ENCODE results near the gene SUSD1. TPM values are rescaled to one million over a fixed set of nuclear protein-coding genes. Genes with fewer than 3 reads are reported as not detected.

Gene SUSD1
- polyA plus RNA-seq, 1 of the 3 experiments (the other 2 are of a cell fraction), result 8.2 TPM

GRCh38 chr9:112184221-112184620 lies 9.1 kb upstream of the SUSD1 start:
- POLR2A ChIA-PET, result interaction anchor here (0.6 to 1.6 kb wide), 2 partner anchors 8 to 10 kb away, joined by 3 to 8 read pairs; partner anchors contain the start of gene SUSD1
- no peaks in the 10 kb centered on the region for H3K9me2 ChIP-seq
- no peaks in the 10 kb centered on the region for H4K20me1 ChIP-seq (ENCODE audit: insufficient read depth)
- H3K27ac ChIP-seq (ENCODE audit: low read depth in 2 of 2, low read length in 1 of 2), result no peak overlapping the region
- CTCF ChIA-PET, result interaction anchor here (0.8 to 2.2 kb wide), 4 partner anchors 9 to 636 kb away, joined by 3 to 9 read pairs (median 3); partner anchors contain the start of gene SUSD1
- H2AFZ ChIP-seq (ENCODE audit: low read depth), result no peak overlapping the region
- H3K4me3 ChIP-seq (ENCODE audit: low read depth in 2 of 2, low read length in 1 of 2), result no peak overlapping the region
- H3K27me3 ChIP-seq (ENCODE audit: insufficient read depth), result no peaks in the 10 kb centered on the region
- H3K4me1 ChIP-seq (ENCODE audit: control insufficient read depth in 1 of 2, insufficient read depth in 2 of 2, low read depth in 1 of 2, low read length in 1 of 2), result peaks cover 2 to 4% of the 10 kb centered on the region in 2 experiments; a peak in 1 of 4 replicates
- no peaks in the 10 kb centered on the region for H3F3A ChIP-seq (replicated peaks; ENCODE audit: insufficient read depth)
- peak; percentile 56 for DNase-seq
- H3K9me3 ChIP-seq, result no peaks in the 10 kb centered on the region
- no peaks in the 10 kb centered on the region for H3K79me2 ChIP-seq (ENCODE audit: insufficient read depth)
- H3K9ac ChIP-seq, result no peak overlapping the region
- H3K36me3 ChIP-seq (replicated peaks in 1 of 2; ENCODE audit: control insufficient read depth in 1 of 2, insufficient read depth in 2 of 2, low read length in 1 of 2), result no peaks in the 10 kb centered on the region
- no peak overlapping the region for H3K4me2 ChIP-seq
- WGBS (ENCODE audit: low lambda C conversion rate), result 29% methylated on average over 3 of the region's 3 CpGs
- TF ChIP-seq CTCF (IDR thresholded peaks at IDR 0.05) (no peak), POLR2AphosphoS5 (IDR thresholded peaks at IDR 0.05; ENCODE audit: low read depth, low read length) (no peak), EP300 (IDR thresholded peaks at IDR 0.05; ENCODE audit: borderline replicate concordance in 1 of 2, low read depth in 1 of 2, low read length in 1 of 2) (peak in 1 of 2 experiments; percentile 40; a peak in 1 of 4 replicates), RCOR1 (IDR thresholded peaks at IDR 0.05; ENCODE audit: low read length) (0 out of 2 replicates have a peak, but pooled peaks have one; percentile 33), GATA2 (CRISPR knock-in tag; IDR thresholded peaks at IDR 0.05) (peak; percentile 89), RFX5 (IDR thresholded peaks at IDR 0.05; ENCODE audit: low read length) (no peak), NFIC (IDR thresholded peaks at IDR 0.05; ENCODE audit: borderline replicate concordance) (no peak), IRF3 (IDR thresholded peaks at IDR 0.05; ENCODE audit: low read depth, low read length) (no peak), GABPA (IDR thresholded peaks at IDR 0.05; ENCODE audit: low read depth) (no peak)

GRCh38 chr9:112180387-112180881 lies 5.3 kb upstream of the SUSD1 start:
- Histone ChIP-seq H3K79me2 (ENCODE audit: insufficient read depth) (no peaks in the 10 kb centered on the region), H3F3A (replicated peaks; ENCODE audit: insufficient read depth) (peaks cover 4% of the 10 kb centered on the region), H3K9ac (no peak overlapping the region), H4K20me1 (ENCODE audit: insufficient read depth) (no peaks in the 10 kb centered on the region), H3K4me3 (ENCODE audit: low read depth in 2 of 2, low read length in 1 of 2) (no peak overlapping the region), H3K27me3 (ENCODE audit: insufficient read depth) (no peaks in the 10 kb centered on the region), H3K4me1 (ENCODE audit: control insufficient read depth in 1 of 2, insufficient read depth in 2 of 2, low read depth in 1 of 2, low read length in 1 of 2) (peaks cover 4 to 6% of the 10 kb centered on the region in 2 experiments; a peak in 1 of 4 replicates), H3K4me2 (no peak overlapping the region), H3K9me3 (no peaks in the 10 kb centered on the region), H3K36me3 (replicated peaks in 1 of 2; ENCODE audit: control insufficient read depth in 1 of 2, insufficient read depth in 2 of 2, low read length in 1 of 2) (no peaks in the 10 kb centered on the region), H3K27ac (ENCODE audit: low read depth in 2 of 2, low read length in 1 of 2) (no peak overlapping the region), H2AFZ (ENCODE audit: low read depth) (no peak overlapping the region), H3K9me2 (no peaks in the 10 kb centered on the region)
- CTCF ChIA-PET, result no interaction called here
- DNase-seq, result no peak
- POLR2A ChIA-PET, result no interaction called here
- 60% methylated on average over 3 of the region's 3 CpGs for WGBS (ENCODE audit: low lambda C conversion rate)
- TF ChIP-seq ZBTB33 (IDR thresholded peaks at IDR 0.05; ENCODE audit: borderline replicate concordance, low read depth) (no peak), PBX3 (IDR thresholded peaks at IDR 0.05) (no peak), EP300 (IDR thresholded peaks at IDR 0.05; ENCODE audit: borderline replicate concordance in 1 of 2, low read depth in 1 of 2, low read length in 1 of 2) (no peak), FOXJ3 (CRISPR knock-in tag; IDR thresholded peaks at IDR 0.05) (no peak), MAX (IDR thresholded peaks at IDR 0.05; ENCODE audit: low read depth) (no peak), MEF2A (IDR thresholded peaks at IDR 0.05; ENCODE audit: borderline replicate concordance, low read depth) (no peak), GABPA (IDR thresholded peaks at IDR 0.05; ENCODE audit: low read depth) (no peak), TCF12 (IDR thresholded peaks at IDR 0.05) (no peak), USF2 (IDR thresholded peaks at IDR 0.05; ENCODE audit: borderline replicate concordance, low read depth, low read length) (no peak), POLR2AphosphoS5 (IDR thresholded peaks at IDR 0.05; ENCODE audit: low read depth, low read length) (no peak), TEAD4 (IDR thresholded peaks at IDR 0.05; ENCODE audit: borderline replicate concordance, insufficient read depth) (no peak), MXI1 (IDR thresholded peaks at IDR 0.05; ENCODE audit: low read depth, low read length) (no peak), TAF1 (IDR thresholded peaks at IDR 0.05; ENCODE audit: borderline replicate concordance, low read depth, low read length) (no peak), CHD2 (IDR thresholded peaks at IDR 0.05; ENCODE audit: low read length, partially characterized antibody) (no peak)

Measured in SK-N-SH (cell line).